Measurements from ENCODE around the gene ALS2CL.
"Not testable (repeated sequence)": the region's sequence is repeated elsewhere in the genome, so short reads cannot be mapped to it uniquely, and the experiment has no call there.

ALS2CL gene

DNA sequence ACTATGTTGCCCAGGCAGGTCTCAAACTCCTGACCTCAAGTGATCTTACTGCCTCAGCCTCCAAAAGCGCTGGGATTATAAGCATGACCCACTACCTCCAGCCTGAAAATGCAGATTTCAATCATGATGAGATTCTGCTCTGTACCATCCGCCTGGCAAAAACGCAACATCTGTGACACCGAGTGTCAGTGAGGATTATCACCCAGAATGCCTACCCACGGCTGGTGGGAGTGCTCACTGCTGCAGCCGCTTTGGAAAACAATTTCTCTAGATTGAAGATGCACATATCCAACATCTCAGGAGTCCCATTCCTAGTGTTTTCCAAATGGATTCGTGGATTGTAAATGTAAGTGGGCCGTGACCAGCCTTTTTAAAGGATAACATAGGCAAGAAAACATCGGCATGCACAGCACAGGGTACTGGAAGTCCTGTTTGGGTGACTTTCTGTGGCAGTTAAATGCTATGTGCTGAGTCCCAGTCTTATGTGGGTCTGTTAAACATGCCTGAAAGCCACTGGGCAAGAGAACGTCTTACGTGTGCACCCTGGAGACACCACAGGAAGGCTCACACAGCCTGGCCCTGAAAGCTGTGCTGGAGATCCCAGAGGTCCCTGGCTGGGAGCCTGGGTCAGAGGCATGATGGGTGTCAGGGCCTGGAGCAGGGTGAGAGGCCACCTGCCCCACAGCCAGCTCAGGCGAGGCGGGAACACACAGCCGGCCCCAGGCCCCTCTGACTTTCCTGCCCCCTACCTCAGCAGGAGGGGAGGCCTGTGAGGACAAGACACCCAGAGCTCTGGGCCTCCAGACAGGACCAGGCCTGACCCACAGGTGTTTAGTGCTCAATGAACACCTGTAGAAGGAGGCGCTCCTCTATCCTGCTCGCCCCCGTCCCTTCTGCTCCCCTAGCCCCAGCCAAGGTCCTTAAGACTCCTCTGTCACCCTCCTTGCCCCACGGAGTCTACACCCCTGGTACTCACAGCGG lies 23.3 kb upstream of the ALS2CL start:
- no peak for DNase-seq

DNA sequence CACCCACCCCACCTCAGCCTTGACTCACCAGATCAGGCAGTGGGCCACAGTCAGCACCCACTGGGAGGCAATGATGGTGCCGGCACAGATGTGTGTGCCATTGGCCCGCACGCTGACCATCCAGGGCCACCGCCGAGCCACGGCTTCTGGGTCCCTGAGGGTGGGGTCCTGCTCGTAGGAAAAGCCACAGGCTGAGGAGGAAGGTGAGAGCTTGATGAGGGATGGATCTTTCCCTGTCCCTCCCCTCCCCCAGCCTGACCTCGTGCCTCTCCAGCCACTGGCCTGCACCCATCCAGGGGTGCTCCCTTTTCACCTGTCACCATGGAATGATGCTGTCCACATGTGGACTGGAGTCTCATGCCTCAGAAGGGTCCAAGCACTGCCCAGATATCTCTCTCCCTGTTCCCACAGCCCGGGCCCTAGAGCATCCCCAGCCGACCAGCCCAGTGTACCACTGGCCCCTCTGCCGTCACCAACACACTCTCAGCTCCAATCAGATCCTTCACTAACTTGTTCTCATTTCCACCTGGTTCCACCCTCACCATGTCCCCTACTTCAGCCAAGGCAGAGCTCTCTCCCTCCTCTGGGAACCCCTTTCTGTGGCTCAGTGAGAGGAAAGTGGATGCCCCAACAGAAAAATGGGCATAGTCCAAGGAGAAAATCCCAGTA lies 22.2 kb upstream of the ALS2CL start:
- DNase-seq, result no peak

DNA sequence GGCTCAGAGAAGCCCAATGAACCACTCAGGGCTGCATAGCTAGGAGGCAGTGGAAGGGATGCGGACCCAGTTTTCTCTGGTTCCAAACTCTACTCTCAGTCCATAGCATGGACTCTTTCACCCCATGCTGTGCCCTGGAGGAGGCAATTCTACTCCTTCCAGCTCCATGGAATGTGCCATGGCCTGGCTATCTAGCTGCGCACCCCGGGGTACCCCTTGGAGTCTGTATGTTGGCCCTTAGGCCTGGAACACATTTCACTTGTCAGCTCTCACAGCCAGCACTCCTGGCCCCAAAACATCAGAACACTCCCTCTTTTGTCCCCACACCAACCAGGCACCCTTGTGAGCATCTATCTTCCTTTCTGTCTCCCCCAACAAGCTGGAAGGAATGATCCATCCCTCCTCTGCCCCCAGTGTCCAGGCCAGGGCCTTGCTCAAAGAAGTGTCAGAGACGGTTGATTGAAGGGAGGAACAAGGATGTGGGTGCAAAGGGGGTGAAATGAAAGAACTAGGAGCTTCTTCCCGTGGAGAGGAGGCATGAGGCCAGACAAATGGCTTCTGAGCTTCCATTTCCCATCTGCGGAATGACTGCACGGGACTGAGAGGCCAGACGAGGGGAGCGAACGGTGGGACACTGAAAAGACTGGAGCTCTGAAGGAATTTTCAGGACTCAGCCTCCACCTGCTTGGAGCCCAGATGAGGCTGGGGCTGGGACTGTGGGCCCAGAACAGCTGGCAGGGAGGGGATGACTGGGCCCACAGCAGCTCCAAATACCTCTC lies 21.4 kb upstream of the ALS2CL start:
- DNase-seq, result no peak

DNA sequence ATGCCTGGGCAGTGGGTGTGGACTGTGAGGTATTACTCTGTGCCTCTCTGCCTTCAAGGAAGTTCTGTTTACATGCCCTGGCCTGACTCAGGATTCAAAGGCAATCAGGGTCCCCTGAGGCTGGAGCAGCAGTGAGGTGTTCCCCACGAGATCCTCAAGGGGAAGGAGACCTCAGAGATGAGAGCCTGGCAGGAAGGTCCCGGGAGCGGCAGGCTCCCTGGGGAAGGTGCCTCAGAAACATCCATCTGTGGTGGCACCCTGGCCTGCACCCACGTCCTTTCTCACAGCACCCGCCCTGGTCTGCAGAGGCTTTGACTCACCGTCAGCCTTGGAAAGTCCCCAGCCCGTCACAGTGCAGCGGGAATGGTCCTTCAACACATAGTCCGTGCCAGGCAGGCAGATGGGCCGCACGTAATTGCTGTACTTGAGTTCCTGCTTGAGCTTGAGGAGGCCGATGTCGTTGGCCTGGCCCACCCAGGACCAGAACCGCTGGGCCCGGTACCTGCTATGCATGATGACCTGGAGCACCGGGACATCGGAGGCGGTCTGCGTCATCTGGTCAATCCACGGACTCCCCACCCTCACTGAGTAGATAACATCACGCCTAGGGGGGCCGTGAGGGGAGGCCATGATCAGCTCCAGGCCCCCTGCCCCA lies 20.5 kb upstream of the ALS2CL start:
- no peak for DNase-seq

DNA sequence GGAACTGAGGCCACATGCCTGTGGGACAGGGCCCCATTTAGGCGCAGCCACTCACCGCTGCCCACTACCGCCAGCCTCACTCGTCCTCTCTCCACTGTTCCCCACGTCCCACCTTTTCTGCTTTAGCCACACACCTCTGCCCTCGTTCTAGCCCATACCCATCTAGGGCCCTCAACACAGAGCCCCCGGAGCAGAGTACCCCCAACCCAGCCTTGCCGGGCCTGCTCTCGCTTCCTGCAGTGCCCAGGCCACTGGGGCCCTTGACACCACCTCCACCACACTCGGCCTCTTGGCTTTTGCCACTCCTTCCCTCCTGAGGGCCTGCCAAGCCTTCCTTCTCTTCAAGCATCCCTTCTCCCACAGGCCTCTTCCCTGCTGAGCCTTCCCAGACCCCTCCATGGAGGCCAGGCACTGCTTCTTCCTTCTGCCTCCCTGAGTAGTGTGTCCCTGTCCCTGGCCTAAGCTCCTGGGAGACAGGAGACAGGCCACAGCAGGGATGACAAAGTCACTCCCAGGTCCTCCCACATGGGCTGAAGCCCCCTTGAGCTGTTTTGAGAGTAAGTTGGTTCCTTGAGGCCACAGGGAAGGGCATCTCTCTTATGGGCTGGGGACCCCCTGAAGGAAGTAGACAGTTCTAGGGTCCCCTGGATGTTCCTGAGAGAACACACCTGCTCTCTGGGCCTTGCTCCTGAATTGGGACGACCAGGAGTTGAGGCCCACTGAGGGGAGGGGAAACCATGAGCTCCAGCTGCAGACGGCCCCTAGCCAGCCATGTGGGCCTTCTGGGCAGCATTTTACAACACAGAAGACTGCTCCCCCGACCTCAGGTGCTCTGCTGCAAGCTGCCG lies 19.8 kb upstream of the ALS2CL start:
- no peak for DNase-seq

DNA sequence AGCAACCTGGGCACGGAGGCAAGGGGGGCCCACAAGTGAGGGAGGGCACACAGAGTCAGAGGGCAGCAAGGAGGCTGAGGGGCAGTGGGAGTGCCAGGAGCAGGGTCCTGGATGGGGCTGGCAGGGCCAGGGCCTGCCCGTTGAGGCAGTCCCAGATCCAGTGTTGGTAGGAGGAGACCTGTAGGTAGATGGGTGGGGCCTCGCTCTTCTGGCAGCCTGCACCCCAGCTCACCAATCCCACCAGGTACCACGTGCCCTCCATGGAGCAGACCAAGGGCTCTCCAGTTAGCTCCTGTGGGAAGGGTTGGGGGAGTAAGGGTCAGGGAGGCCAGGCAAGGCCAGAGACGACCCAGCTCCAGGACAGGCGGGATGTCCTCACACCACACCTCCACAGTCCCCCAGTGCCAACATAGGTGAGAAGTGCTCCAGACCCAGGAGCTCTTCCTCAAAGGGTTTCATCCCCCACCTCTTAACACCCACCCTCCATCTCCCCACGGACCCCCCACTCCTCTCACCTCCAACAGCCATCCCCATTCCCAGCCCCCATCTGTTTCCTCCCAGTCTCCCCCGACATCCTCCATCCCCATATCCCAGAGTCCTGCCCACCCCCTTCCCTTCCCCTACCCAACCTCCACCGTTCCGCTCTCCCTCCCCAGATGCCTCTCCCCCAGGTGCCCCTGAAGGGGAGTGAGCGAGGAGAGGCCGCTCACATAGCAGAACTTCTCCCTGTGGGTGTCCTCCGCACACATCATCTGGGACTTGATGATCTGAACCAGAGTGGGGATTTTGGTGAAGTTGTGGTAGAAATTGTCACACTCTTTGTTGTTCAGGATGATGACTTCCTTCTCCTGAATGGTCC lies 18.9 kb upstream of the ALS2CL start:
- no peak for DNase-seq

DNA sequence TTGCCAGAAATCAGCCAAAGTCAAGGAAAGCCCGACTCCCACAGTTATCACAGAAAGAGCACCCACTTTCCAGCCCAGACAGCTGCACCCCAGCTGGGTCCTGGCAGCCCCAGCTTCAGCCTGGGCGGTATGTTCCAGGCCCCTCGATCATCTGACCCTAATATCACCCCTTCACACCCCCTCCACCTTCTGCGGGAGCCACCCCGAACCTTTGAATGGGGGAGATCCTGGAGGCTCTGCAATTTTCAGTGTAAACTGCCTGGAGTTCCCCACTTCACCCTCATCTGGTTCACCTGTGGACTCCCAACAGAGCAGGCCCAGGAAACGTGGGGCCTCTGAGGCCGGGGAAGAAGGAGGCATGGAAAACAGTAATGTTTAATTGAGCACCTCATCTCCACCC lies 18.3 kb upstream of the ALS2CL start:
- no peak for DNase-seq

DNA sequence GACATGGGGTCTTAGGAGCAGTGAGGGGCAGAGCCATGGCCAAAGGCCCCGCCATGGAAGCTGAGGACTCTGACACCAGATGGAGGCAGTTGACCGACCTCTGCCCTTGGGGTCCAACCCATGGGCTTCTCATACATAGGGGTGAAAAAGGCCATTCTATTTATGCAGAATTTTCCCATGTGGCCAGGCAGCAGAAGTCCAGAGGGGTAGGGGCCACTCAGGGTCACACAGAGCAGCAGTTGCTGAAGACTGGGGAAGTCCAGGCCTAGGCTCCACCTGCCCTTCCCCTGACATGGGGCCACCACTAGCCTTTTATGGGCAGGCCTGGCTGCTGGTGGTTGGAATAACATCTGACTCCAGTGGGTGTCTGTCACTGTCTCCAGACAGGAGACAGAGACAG lies 17.8 kb upstream of the ALS2CL start:
- DNase-seq, result no peak

DNA sequence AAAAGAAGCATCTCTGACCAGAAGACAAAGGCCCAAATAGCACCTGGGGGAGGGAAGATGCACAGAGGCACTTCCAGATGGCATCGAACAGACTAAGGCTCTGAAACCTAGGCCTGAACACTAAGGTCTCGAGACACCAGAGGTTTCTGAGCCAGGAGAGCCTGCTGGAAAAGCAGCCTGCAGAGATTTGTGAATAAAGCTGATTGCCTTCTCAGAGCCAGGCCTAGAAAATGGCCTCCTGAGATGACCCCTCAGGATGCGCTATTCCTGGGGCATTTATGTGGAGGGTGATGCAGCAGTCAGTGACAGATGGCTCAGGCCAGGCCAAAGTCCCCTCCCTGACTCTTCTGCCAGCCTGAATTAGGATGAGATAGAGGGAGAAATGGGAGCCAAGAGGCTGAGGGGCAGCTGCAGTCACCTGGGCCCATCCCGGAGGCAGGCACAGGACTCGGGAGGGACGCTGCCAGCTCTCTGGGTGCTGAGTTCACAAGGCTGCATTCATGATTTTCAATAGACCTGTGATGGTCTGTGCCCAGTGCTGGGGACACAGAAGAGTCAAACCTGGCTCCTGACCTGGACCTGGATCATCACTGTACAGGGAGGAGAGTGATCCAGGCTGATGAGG lies 17.3 kb upstream of the ALS2CL start:
- no peak for DNase-seq

DNA sequence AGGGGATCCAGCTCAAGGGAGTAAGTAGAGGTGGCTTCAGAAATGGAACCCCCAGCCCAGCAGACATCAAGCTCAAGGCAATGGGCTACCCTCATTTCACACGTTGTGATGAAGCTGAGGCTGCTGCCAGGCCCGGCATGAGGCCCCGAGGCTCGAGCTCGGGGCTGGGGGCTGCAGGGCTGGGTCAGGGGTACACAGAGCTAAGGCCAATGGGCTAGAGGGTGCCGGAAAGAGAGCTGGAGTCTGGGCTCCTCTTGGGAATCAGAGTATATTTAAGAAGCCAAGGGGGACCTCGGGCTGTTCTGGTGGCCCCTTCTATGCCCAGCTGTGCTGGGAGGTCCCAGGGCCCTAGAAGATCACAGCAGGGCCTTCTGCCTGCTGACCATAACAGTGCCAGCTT lies 16.8 kb upstream of the ALS2CL start:
- DNase-seq, result no peak

DNA sequence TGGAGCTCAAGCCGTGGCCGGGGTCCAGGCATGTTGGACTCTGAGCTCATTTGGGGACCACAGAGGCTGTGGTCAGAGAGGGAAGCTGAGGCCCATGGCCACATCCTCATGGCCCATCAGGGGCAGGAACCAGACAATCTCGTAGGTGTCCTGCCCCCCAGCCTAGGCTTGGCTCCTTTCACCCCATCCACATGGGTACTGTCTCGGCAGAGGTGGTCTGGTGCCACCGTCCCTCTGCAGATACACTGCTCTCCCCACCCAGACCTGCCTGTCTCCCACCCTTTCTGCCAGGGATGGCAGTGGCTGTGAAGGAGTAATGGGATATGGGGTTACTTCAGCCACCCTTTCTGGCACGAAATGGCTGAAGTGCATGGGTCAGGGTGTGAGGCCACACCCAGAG lies 16.2 kb upstream of the ALS2CL start:
- no peak for DNase-seq

DNA sequence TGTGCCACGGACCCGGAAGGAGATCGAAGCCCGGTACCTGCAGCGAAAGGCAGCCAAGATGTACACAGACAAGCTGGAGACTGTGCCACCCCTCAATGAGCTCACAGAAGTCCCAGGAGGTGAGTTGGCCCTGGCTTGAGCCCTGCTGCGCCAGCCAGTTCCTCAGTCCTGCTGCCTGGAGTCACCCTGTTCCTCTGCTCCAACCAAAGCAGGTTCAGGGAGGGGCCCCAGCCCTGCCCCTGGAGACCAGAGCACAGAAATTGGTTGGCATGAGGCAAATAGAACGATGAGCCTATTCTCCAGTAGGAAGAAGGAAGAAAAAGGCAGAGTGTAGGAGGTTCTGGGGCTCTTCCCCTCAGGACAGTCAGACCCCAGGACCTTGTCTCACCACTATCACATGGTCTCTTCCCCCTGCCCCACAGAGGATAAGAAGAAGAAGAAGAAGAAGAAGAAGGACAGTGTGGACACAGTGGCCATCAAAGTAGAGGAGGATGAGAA lies 15.7 kb upstream of the ALS2CL start:
- no peak for DNase-seq

DNA sequence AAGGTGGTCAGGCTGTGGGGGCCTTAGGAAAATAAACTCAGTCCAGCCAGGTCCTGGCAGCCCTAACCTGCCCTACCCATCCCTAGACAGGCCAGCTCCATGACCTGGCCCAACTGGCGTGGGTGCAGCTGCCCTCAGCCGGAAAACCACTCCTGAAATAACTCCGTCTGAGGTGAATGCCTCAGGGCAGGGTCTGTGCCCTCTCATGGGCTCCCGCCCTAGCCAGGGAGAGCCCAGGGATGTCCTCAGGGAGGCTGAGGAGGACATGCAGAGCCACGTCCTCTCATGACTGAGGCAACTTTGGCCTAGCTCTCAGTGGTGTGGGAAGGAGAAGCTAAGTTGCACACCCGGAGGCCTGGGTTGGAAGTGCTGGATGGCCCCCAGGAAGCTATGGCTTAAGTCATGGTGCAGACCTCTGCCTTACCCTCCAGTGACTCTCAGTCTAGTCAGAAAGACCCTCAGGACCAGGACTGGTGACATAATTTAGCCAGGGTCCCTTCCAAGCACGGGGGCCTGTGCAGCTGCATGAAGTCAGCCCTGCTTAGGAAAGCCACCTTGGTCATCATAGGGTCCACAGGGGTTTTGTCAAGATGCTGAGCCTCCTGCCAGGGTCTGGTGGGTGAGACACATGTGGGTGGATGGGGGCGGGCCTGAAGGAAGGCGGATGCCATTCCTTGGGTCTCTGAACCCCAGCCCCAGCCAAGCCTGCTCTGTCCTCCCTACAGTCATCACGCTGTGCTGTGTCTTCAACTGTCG lies 15.1 kb upstream of the ALS2CL start:
- no peak for DNase-seq

DNA sequence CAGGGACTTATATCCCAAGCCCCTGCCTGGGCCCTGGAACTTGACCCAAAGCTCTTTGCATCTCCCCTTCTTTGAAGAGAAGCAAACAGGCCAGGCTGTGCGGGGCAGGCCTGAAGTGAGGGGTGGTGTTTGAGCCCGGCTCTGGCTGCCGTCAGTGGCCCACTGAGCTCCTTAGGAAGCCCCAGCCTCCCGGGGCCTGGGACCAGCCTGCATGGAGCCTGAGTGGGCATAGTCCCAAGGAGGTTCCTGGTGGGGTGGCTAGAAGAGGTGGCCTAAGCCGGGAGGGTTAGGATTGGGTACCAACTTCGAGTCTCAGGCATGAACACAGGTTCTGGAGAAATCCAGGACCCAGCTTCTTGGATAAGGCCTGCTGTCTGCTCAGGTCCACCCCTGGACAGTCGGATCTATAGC lies 14.1 kb upstream of the ALS2CL start:
- no peak for DNase-seq

DNA sequence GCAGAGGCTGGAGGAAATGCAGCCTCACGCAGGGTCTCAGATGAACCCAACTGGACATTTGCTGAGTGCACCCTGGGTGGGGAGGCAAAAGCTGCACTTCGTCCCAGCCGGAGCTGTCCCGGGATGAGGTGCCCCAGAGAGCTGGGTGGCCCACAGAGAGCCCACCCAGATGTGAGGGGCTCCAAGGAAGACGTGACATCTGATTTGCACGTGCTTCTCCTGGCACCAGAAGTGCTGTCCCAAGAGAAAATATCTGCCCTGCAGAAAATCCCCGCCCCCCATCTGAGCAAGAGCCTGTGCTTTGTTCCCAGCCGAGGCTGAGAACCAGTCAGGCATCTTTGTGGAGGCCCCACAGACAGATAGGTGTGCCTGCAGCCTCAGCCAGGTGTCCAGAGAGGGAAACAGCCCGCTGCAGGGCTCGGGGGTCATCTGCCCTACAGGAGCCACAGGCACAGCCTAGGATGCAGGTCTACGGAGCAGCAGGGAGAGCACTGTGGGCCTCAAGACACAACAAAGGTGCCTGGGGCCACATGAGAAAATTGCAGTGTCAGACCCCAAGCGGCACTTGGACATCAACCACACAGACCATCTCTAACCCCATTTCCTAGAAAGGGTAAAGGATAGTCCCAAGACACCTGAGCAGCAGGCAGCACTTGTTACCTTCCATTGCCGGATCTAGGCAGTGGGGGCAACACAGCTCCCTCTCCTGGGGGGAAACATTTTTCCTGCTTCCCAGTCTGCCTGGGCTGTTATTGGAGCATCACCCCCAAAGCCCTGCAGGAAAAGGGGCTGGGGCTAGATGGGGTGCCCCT lies 13.5 kb upstream of the ALS2CL start:
- no peak for DNase-seq

DNA sequence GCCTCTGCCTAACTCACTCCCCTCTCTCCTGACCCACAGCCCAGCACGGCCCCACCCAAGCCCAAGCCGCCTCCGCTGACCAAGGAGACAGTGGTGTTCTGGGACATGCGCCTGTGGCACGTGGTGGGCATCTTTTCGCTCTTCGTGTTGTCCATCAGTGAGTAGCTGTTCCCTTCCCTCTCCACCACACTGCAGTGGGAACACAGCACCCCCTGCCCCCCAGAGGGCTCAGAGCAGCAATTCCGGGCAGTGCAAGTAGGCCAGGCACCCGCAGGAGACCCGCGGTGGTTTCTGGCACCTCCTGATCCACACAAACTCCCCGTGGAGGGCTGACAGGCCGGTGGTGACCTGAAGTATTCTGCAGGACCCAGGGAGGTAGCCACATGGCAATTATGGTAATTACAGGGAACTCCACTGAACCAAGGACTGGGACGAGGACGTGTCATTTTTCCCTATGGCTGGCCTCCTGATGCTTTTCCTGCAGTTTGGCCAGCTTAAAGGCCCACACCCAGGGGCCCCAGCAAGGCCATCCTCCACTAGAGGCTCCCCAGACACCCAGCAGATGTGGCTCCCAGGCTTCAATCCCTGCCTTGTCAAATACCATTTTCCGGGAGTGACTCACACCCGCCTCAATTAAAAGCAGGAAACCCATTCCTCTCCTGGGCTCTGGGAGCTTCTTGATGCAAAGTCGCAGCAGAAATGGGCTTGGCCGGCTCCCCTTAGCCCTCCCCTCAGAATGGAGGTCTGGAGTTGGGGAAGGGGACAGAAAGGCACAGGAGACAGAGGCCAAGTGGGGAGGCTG lies 12.5 kb upstream of the ALS2CL start:
- no peak for DNase-seq

DNA sequence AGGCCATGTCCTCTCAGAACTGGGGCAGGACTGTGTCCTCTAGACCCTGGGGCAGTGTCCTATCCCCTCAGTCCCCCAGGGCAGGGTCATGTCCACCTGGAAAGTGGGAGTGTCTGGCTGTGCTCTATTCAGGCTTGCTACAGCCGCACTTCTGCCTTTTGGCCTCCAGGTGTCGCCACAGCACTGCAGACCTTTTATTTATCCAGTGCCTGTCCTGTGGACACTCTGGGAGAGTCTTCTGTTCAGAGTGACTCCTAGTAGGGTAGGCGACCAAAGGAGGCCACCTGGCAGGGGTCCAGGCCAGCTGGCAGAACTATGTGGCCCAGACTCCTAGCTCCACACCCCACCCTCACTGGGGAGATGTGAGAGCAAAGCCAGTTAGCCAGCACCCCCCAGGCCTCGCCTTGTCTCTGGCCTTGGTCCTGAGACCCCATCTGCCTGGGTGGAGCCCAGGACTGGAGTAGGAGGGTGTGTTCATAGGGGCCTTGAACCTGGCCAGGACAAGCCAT lies 11.6 kb upstream of the ALS2CL start:
- peak; percentile 29 for DNase-seq

DNA sequence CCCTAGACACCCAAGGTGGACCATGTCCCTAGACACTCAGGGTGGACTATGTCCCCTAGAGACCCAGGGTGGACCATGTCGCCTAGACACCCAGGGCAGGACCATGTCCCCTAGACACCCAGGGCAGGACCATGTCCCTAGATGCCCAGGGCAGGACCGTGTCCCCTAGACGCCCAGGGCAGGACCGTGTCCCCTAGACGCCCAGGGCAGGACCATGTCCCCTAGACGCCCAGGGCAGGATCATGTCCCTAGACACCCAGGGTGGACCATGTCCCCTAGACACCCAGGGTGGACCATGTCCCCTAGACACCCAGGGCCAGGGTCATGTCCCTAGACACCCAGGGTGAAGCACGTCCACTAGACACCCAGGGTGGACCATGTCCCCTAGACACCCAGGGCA lies 10.9 kb upstream of the ALS2CL start:
- DNase-seq, result not testable (repeated sequence)

All from KG1 (cell line).